Mesendoderm (in vitro differentiated cells): Measurements from ENCODE around the gene TMTC2.
"Not testable (repeated sequence)": the region's sequence is repeated elsewhere in the genome, so short reads cannot be mapped to it uniquely, and the experiment has no call there.

Source experiments
- DNase-seq: peaks from one replicate; pipeline ENCODE4 v3.0.0; 2013
- H2AK5ac ChIP-seq: 2 replicates; pipeline ENCODE4 v1.6.1; 2013; ENCODE audit warnings: low read length, inconsistent platforms
- H2BK120ac ChIP-seq: 2 replicates; pipeline ENCODE4 v1.6.1; 2013; ENCODE audit warnings: low read depth, mild to moderate bottlenecking, low read length, moderate library complexity, mixed read lengths
- H2BK15ac ChIP-seq: replicated peaks from 2 replicates; pipeline ENCODE4 v1.6.1; 2013; ENCODE audit warnings: low read depth, mild to moderate bottlenecking, moderate library complexity
- H2BK5ac ChIP-seq: 2 replicates; pipeline ENCODE4 v1.6.1; 2013; ENCODE audit warnings: low read length, inconsistent platforms
- H3K18ac ChIP-seq: 2 replicates; pipeline ENCODE4 v1.6.1; 2013; ENCODE audit warnings: mild to moderate bottlenecking, low read length, mixed read lengths
- H3K23ac ChIP-seq: one replicate; pipeline ENCODE4 v1.6.1; 2013; ENCODE audit warnings: low read length
- H3K27ac ChIP-seq: 2 replicates; pipeline ENCODE4 v1.5.1; 2013; ENCODE audit warnings: low read depth, mild to moderate bottlenecking, inconsistent platforms, low read length, moderate library complexity
- H3K27me3 ChIP-seq: 2 replicates; pipeline ENCODE4 v1.6.1; 2013; ENCODE audit warnings: low read length, control low read depth, mild to moderate bottlenecking, inconsistent platforms; ENCODE audit not compliant: insufficient read depth, poor library complexity
- H3K36me3 ChIP-seq: 2 replicates; pipeline ENCODE4 v1.6.1; 2013; ENCODE audit warnings: low read length, inconsistent platforms; ENCODE audit not compliant: control insufficient read depth, insufficient read depth
- H3K4ac ChIP-seq: one replicate; pipeline ENCODE4 v1.6.1; 2013; ENCODE audit warnings: low read depth, mild to moderate bottlenecking, low read length, moderate library complexity
- H3K4me1 ChIP-seq: 2 replicates; pipeline ENCODE4 v1.6.1; 2013; ENCODE audit warnings: low read depth, low read length, inconsistent platforms; ENCODE audit not compliant: control insufficient read depth
- H3K4me2 ChIP-seq: 2 replicates; pipeline ENCODE4 v1.6.1; 2013; ENCODE audit warnings: low read length
- H3K4me3 ChIP-seq: 2 replicates; pipeline ENCODE4 v1.5.1; 2013; ENCODE audit warnings: mild to moderate bottlenecking, low read length
- H3K56ac ChIP-seq: one replicate; pipeline ENCODE4 v1.6.1; 2013; ENCODE audit warnings: low read length
- H3K79me1 ChIP-seq: 2 replicates; pipeline ENCODE4 v1.6.1; 2013; ENCODE audit warnings: low read length, inconsistent platforms
- H3K79me2 ChIP-seq: 2 replicates; pipeline ENCODE4 v1.6.1; 2013; ENCODE audit warnings: mild to moderate bottlenecking, low read length; ENCODE audit not compliant: control insufficient read depth, insufficient read depth
- H3K9ac ChIP-seq: 2 replicates; pipeline ENCODE4 v1.6.1; 2013; ENCODE audit warnings: low read length, inconsistent platforms
- H4K5ac ChIP-seq: one replicate; pipeline ENCODE4 v1.6.1; 2013; ENCODE audit warnings: low read length
- H4K8ac ChIP-seq: one replicate; pipeline ENCODE4 v1.6.1; 2013; ENCODE audit warnings: low read depth, mild to moderate bottlenecking, control low read depth, low read length, moderate library complexity
- WGBS: extraction: QIAGEN DNeasy Blood & Tissue Kit; methylation state at CpG from one replicate; pipeline ENCODE4 v1.1.7; 2013; ENCODE audit warnings: low lambda C conversion rate, missing lambda C conversion rate; ENCODE audit not compliant: insufficient coverage; ENCODE audit errors: extremely low coverage; 5-methylcytosine and 5-hydroxymethylcytosine counted together

The TMTC2 gene

DNA sequence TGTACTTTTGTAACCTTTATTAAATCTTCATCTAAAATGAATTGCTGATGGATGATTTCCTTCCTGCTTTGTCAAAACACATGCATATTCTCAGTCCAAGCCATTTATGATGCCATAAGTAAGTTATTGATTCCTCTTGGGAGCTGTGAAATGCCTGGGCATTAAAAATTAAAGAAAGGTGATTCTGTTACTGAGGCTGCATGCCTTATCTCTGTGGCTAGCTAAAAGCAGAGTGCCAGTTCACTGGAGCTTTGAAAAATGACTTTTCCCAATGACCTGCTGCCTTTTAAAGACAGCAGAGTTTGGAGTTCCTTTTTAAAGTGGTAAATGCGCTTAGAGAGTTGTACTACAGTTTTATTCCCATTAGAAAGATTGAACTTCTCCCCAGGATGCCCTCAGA lies 152.1 kb downstream of the TMTC2 start:
- WGBS = no CpG with 5 or more reads among the region's 1 CpG
- no peak overlapping the region for H2AK5ac ChIP-seq
- no peak overlapping the region for H3K9ac ChIP-seq
- no peak overlapping the region for H3K4me2 ChIP-seq
- H3K27me3 ChIP-seq = no peaks in the 10 kb centered on the region
- no peak overlapping the region for H3K27ac ChIP-seq
- H3K79me2 ChIP-seq = no peaks in the 10 kb centered on the region
- H2BK120ac ChIP-seq = no peak overlapping the region
- H3K18ac ChIP-seq = no peak overlapping the region
- no peak overlapping the region for H3K4ac ChIP-seq
- H3K56ac ChIP-seq = no peak overlapping the region
- no peak for DNase-seq
- H3K23ac ChIP-seq = no peak overlapping the region
- H3K4me1 ChIP-seq = no peaks in the 10 kb centered on the region
- H4K5ac ChIP-seq = no peak overlapping the region
- H3K36me3 ChIP-seq = no peaks in the 10 kb centered on the region
- no peak overlapping the region for H3K4me3 ChIP-seq
- no peak overlapping the region for H2BK5ac ChIP-seq
- no peak overlapping the region for H2BK15ac ChIP-seq
- no peaks in the 10 kb centered on the region for H3K79me1 ChIP-seq
- no peak overlapping the region for H4K8ac ChIP-seq

DNA sequence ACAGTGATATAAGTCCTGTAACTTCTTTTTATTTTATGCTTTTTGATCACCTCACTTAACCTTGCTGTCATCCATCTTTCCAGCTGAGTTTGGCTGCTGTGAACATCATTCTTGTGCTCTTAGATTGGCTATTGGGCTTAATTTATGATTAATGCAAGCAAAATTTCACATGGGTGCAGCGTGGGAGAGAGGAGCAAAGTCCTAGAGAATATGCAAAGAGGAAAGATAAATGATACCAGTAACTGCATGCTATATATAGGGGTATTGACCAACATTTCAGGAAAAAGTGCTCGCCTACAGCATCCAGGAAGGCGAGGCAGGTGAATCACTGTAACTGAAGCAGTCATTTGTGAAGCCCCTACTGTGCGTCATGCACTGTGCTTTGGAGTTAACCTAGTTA lies 153.1 kb downstream of the TMTC2 start:
- H3K4me1 ChIP-seq = no peaks in the 10 kb centered on the region
- H3K56ac ChIP-seq = no peak overlapping the region
- no peak overlapping the region for H3K4me2 ChIP-seq
- no peaks in the 10 kb centered on the region for H3K27me3 ChIP-seq
- no peaks in the 10 kb centered on the region for H3K79me2 ChIP-seq
- H3K9ac ChIP-seq = no peak overlapping the region
- no peak overlapping the region for H2BK120ac ChIP-seq
- H3K4me3 ChIP-seq = no peak overlapping the region
- H2BK15ac ChIP-seq = no peak overlapping the region
- no peak overlapping the region for H3K27ac ChIP-seq
- H3K36me3 ChIP-seq = no peaks in the 10 kb centered on the region
- H3K23ac ChIP-seq = no peak overlapping the region
- H3K18ac ChIP-seq = no peak overlapping the region
- WGBS = no CpG with 5 or more reads among the region's 4 CpGs
- no peak overlapping the region for H4K5ac ChIP-seq
- H4K8ac ChIP-seq = no peak overlapping the region
- no peak overlapping the region for H3K4ac ChIP-seq
- no peaks in the 10 kb centered on the region for H3K79me1 ChIP-seq
- DNase-seq = no peak
- H2BK5ac ChIP-seq = no peak overlapping the region
- H2AK5ac ChIP-seq = no peak overlapping the region

DNA sequence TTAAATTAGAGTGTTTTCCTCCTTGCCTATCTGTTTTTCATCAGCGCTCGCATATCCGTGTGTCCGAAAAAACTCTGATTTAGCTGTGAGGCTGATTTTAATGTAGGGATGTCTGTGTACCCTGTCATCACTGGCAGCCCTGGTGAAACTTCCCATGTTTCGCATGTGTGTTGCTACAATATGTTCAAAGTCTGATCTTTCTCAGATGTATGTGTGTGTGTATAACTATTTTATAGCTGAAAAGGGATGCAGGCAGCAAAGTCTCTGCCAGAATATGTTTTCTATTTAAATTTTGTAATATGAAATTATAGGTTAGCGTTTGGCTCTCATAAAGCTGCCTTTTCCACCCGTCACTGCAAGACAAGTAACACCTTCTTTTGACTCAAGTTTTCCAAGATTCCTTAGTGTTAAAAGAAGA lies 154.8 kb downstream of the TMTC2 start:
- WGBS = no CpG with 5 or more reads among the region's 7 CpGs
- Histone ChIP-seq H4K8ac (no peak overlapping the region), H2BK120ac (no peak overlapping the region), H3K4me2 (no peak overlapping the region), H3K18ac (no peak overlapping the region), H3K4ac (no peak overlapping the region), H3K27ac (no peak overlapping the region), H2BK5ac (no peak overlapping the region), H3K4me1 (no peaks in the 10 kb centered on the region), H3K23ac (no peak overlapping the region), H3K4me3 (no peak overlapping the region), H3K79me2 (no peaks in the 10 kb centered on the region), H2AK5ac (no peak overlapping the region), H3K36me3 (no peaks in the 10 kb centered on the region), H4K5ac (no peak overlapping the region), H2BK15ac (no peak overlapping the region), H3K27me3 (no peaks in the 10 kb centered on the region), H3K9ac (no peak overlapping the region), H3K79me1 (no peaks in the 10 kb centered on the region), H3K56ac (no peak overlapping the region)
- no peak for DNase-seq

DNA sequence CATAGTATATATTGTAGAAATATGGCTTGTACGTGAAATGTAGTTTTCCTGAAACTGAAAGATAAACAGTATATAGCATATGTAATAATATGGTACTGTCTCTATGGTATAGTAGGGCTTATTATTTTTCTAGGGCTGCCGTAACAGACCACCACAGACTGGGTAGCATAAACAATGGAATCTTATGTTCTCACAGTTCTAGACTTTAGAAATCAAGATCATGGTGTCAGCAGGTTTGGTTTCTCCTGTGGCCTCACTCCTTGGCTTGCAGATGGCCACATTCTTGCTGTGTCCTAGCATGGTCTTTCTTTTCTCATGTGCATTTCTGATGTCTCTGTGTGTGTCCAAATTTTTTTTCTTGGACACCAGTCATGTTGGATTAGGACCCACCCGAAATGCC lies 155.8 kb downstream of the TMTC2 start:
- no peak overlapping the region for H3K4ac ChIP-seq

DNA sequence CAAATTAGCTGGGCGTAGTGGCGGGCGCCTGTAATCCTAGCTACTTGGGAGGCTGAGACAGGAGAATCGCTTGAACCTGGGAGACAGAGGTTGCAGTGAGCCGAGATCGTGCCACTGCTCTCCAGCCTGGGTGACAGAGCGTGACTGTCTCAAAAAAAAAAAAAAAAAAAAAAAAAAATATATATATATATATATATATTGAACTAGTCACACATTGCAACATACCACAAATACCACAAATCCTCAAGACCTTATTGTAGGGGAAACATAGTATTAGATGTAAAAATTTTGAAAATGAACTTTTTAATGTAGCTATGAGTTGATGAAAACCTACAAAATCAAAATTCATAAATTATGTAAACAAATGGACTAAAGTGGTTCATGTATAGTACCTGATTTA lies 158.4 kb downstream of the TMTC2 start:
- not testable (repeated sequence) for H3K9ac ChIP-seq, H3K23ac ChIP-seq, H3K4ac ChIP-seq, H3K79me1 ChIP-seq, H2BK15ac ChIP-seq, H4K8ac ChIP-seq, DNase-seq, H3K36me3 ChIP-seq, H3K27me3 ChIP-seq, H4K5ac ChIP-seq, H3K27ac ChIP-seq, H3K56ac ChIP-seq, H3K4me3 ChIP-seq, H2AK5ac ChIP-seq, H2BK120ac ChIP-seq, H3K79me2 ChIP-seq, H2BK5ac ChIP-seq, H3K4me1 ChIP-seq, H3K18ac ChIP-seq, H3K4me2 ChIP-seq
- no CpG with 5 or more reads among the region's 7 CpGs for WGBS

More for the DNA sequence above, 155.8 kb downstream of the TMTC2 start:
- H2BK15ac ChIP-seq = no peak overlapping the region
- no peak overlapping the region for H2AK5ac ChIP-seq
- H3K4me1 ChIP-seq = no peaks in the 10 kb centered on the region
- H3K79me2 ChIP-seq = no peaks in the 10 kb centered on the region
- H3K79me1 ChIP-seq = no peaks in the 10 kb centered on the region
- H3K27ac ChIP-seq = no peak overlapping the region
- no peak overlapping the region for H3K56ac ChIP-seq
- DNase-seq = no peak
- no peak overlapping the region for H3K4me2 ChIP-seq
- no peak overlapping the region for H3K4me3 ChIP-seq
- H3K36me3 ChIP-seq = no peaks in the 10 kb centered on the region
- H3K9ac ChIP-seq = no peak overlapping the region
- H4K8ac ChIP-seq = no peak overlapping the region
- H3K27me3 ChIP-seq = no peaks in the 10 kb centered on the region
- H2BK120ac ChIP-seq = no peak overlapping the region
- H3K18ac ChIP-seq = no peak overlapping the region
- no CpG with 5 or more reads among the region's 3 CpGs for WGBS
- H2BK5ac ChIP-seq = no peak overlapping the region
- H4K5ac ChIP-seq = no peak overlapping the region
- H3K23ac ChIP-seq = no peak overlapping the region

DNA sequence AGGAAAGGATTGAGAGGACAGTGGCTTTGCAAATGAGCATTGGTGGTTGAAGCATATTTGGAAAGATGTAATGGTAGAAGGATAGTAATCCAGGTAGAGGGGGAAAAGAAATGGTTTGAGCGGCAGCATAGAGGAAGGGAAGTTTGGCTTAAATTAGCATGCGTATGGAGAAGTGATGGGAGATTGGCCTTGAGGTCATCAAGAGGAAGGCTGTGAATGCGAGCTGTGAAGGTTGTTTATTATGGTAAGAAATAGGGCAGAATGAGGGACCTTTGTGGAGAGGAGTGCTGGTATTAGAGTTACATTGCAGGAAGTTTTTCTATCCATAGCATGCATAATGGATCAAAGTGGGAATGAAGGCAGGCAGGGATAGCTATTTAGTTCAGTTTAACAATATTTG lies 162.1 kb downstream of the TMTC2 start:
- H3K4ac ChIP-seq = no peak overlapping the region
- H4K5ac ChIP-seq = no peak overlapping the region
- no peak overlapping the region for H3K27ac ChIP-seq
- no peaks in the 10 kb centered on the region for H3K36me3 ChIP-seq
- H3K4me2 ChIP-seq = no peak overlapping the region
- H2AK5ac ChIP-seq = no peak overlapping the region
- peaks cover 3% of the 10 kb centered on the region for H3K4me1 ChIP-seq
- no peaks in the 10 kb centered on the region for H3K79me1 ChIP-seq
- H3K9ac ChIP-seq = no peak overlapping the region
- no peak overlapping the region for H3K18ac ChIP-seq
- H3K23ac ChIP-seq = no peak overlapping the region
- H3K27me3 ChIP-seq = no peaks in the 10 kb centered on the region
- no peak overlapping the region for H3K56ac ChIP-seq
- no peak overlapping the region for H4K8ac ChIP-seq
- no peak for DNase-seq
- no peak overlapping the region for H3K4me3 ChIP-seq
- no CpG with 5 or more reads among the region's 3 CpGs for WGBS
- H2BK15ac ChIP-seq = no peak overlapping the region
- H2BK5ac ChIP-seq = no peak overlapping the region
- H2BK120ac ChIP-seq = no peak overlapping the region
- H3K79me2 ChIP-seq = no peaks in the 10 kb centered on the region
